H1 (cell line): Measurements from ENCODE around the gene TMPRSS13. TPM values are rescaled to one million over a fixed set of nuclear protein-coding genes. Genes with fewer than 3 reads are reported as not detected.

Experiments used
- CTCF ChIA-PET: fragments of 300-600 bp; sonication (Branson Sonifier 250); formaldehyde crosslinking; loops from one replicate; lab custom pipeline; 2021; ENCODE audit not compliant: partially characterized antibody; lab: Charles Lee
- POLR2A ChIA-PET: fragments of 300-600 bp; sonication (Branson Sonifier 250); formaldehyde crosslinking; loops from one replicate; lab custom pipeline; 2021; ENCODE audit warnings: inconsistent platforms; ENCODE audit not compliant: partially characterized antibody; lab: Charles Lee
- DNase-seq, 2 experiments: peaks; one replicate each; pipeline versions ENCODE4 v3.0.0 to v3.0.0-alpha.2; 2010 to 2022; ENCODE audit warnings: low spot score in 2 of 2, low read depth in 1 of 2, mixed read lengths in 1 of 2
- FAIRE-seq: peaks from 2 replicates; lab custom pipeline; 2011; peaks lifted over from hg19 to GRCh38; lab: Jason Lieb, UNC
- H2AFZ ChIP-seq: 2 replicates; pipeline ENCODE4 v1.8.1; 2012; ENCODE audit warnings: low read length, inconsistent platforms
- H2AK5ac ChIP-seq: 2 replicates; pipeline ENCODE4 v1.6.1; 2013; ENCODE audit warnings: low read depth, low read length
- H2BK120ac ChIP-seq: replicated peaks from 2 replicates; pipeline ENCODE3; 2013; ENCODE audit warnings: low read depth, low read length, inconsistent platforms
- H2BK12ac ChIP-seq: 2 replicates; pipeline ENCODE4 v1.6.1; 2013; ENCODE audit warnings: low read depth, low read length
- H2BK15ac ChIP-seq: 2 replicates; pipeline ENCODE4 v1.6.1; 2013; ENCODE audit warnings: low read length
- H2BK20ac ChIP-seq: 2 replicates; pipeline ENCODE4 v1.6.1; 2013; ENCODE audit warnings: low read length
- H2BK5ac ChIP-seq: 2 replicates; pipeline ENCODE4 v1.6.1; 2013; ENCODE audit warnings: low read depth, low read length
- H3K14ac ChIP-seq: 2 replicates; pipeline ENCODE4 v1.6.1; 2013; ENCODE audit warnings: inconsistent platforms; ENCODE audit not compliant: insufficient read length
- H3K18ac ChIP-seq: 2 replicates; pipeline ENCODE4 v1.6.1; 2013; ENCODE audit warnings: low read length; ENCODE audit errors: extremely low read depth
- H3K23ac ChIP-seq: 2 replicates; pipeline ENCODE4 v1.6.1; 2013; ENCODE audit warnings: inconsistent platforms; ENCODE audit not compliant: insufficient read length
- H3K23me2 ChIP-seq: 2 replicates; pipeline ENCODE4 v1.6.1; 2013; ENCODE audit warnings: low read depth, low read length
- H3K27ac ChIP-seq: 2 replicates; pipeline ENCODE4 v1.6.1; 2011; ENCODE audit warnings: low read depth, low read length, inconsistent platforms
- H3K27me3 ChIP-seq, 4 experiments: replicated peaks in 1 of 4; 1 replicate in 1 of 4; 2 replicates in 3 of 4; pipeline versions ENCODE4 v1.6.1 to v1.8.1; 2011 to 2013; ENCODE audit warnings: low read length in 3 of 4, mild to moderate bottlenecking in 3 of 4, inconsistent platforms in 2 of 4, mixed read lengths in 2 of 4, moderate library complexity in 1 of 4; ENCODE audit not compliant: control insufficient read depth in 3 of 4, insufficient read depth in 3 of 4; ENCODE audit errors: extremely low read depth in 1 of 4
- H3K36me3 ChIP-seq, 4 experiments: 2 replicates each; pipeline versions ENCODE4 v1.6.1 to v1.8.1; 2011 to 2013; ENCODE audit warnings: mild to moderate bottlenecking in 4 of 4, low read length in 3 of 4, moderate library complexity in 2 of 4, control low read depth in 1 of 4, inconsistent platforms in 1 of 4; ENCODE audit not compliant: insufficient read depth in 4 of 4, control insufficient read depth in 2 of 4
- H3K4ac ChIP-seq: replicated peaks from 2 replicates; pipeline ENCODE3; 2013; ENCODE audit warnings: low read length, low read depth, mixed read lengths, inconsistent platforms; ENCODE audit not compliant: insufficient read length
- H3K4me1 ChIP-seq, 4 experiments: replicated peaks in 1 of 4; 1 replicate in 1 of 4; 2 replicates in 3 of 4; pipeline versions ENCODE4 v1.6.1 to v1.8.1; 2011 to 2013; ENCODE audit warnings: low read length in 3 of 4, inconsistent platforms in 2 of 4, mixed read lengths in 1 of 4; ENCODE audit not compliant: insufficient read depth in 4 of 4, control insufficient read depth in 3 of 4
- H3K4me2 ChIP-seq, 2 experiments: 2 replicates each; pipeline versions ENCODE4 v1.6.1 to v1.8.1; 2011 to 2013; ENCODE audit warnings: low read depth in 2 of 2, low read length in 2 of 2, control low read depth in 1 of 2, inconsistent platforms in 1 of 2, mild to moderate bottlenecking in 1 of 2; ENCODE audit not compliant: insufficient read depth in 1 of 2
- H3K4me3 ChIP-seq, 4 experiments: fragments of 200-600, 300-600 bp in 1 of 4; sonication (generic), shearing (Covaris generic), sonication (Bioruptor Twin) in 1 of 4; 2 replicates each; pipeline versions ENCODE4 v1.5.1 to v1.8.1; 2011 to 2016; ENCODE audit warnings: low read length in 4 of 4, low read depth in 3 of 4, control low read depth in 2 of 4, inconsistent platforms in 2 of 4, mild to moderate bottlenecking in 2 of 4, mixed read lengths in 1 of 4, moderate library complexity in 1 of 4; ENCODE audit not compliant: insufficient read depth in 2 of 4; ENCODE audit errors: extremely low read depth in 1 of 4
- H3K56ac ChIP-seq: replicated peaks from 2 replicates; pipeline ENCODE3; 2013; ENCODE audit warnings: low read depth, mild to moderate bottlenecking, mixed read lengths, low read length, inconsistent platforms; ENCODE audit not compliant: insufficient read length
- H3K79me1 ChIP-seq: 2 replicates; pipeline ENCODE4 v1.6.1; 2013; ENCODE audit warnings: low read depth, low read length, control low read depth
- H3K79me2 ChIP-seq, 2 experiments: 2 replicates each; pipeline versions ENCODE4 v1.6.1 to v1.8.1; 2012 to 2013; ENCODE audit warnings: low read length in 2 of 2, mild to moderate bottlenecking in 2 of 2, inconsistent platforms in 1 of 2; ENCODE audit not compliant: insufficient read depth in 2 of 2, control insufficient read depth in 1 of 2
- H3K9ac ChIP-seq, 4 experiments: replicated peaks in 1 of 4; 1 replicate in 1 of 4; 2 replicates in 3 of 4; pipeline versions ENCODE4 v1.6.1 to v1.8.1; 2011 to 2013; ENCODE audit warnings: low read depth in 3 of 4, low read length in 3 of 4, control low read depth in 2 of 4, mild to moderate bottlenecking in 2 of 4, moderate library complexity in 2 of 4, inconsistent platforms in 1 of 4; ENCODE audit errors: extremely low read depth in 1 of 4
- H3K9me3 ChIP-seq, 2 experiments: 2 replicates each; pipeline versions ENCODE4 v1.6.1 to v1.8.1; 2012 to 2013; ENCODE audit warnings: mild to moderate bottlenecking in 2 of 2, moderate library complexity in 2 of 2, control low read depth in 1 of 2, inconsistent platforms in 1 of 2, low read depth in 1 of 2, low read length in 1 of 2, mixed read lengths in 1 of 2; ENCODE audit not compliant: insufficient read depth in 2 of 2
- H4K20me1 ChIP-seq, 2 experiments: replicated peaks in 1 of 2; 2 replicates each; pipeline versions ENCODE3 to v1.8.1; 2011 to 2013; ENCODE audit warnings: inconsistent platforms in 2 of 2, low read length in 2 of 2, mild to moderate bottlenecking in 1 of 2; ENCODE audit not compliant: insufficient read depth in 2 of 2, control insufficient read depth in 1 of 2
- H4K5ac ChIP-seq: 2 replicates; pipeline ENCODE4 v1.6.1; 2013; ENCODE audit warnings: low read length, low read depth, mixed read lengths, inconsistent platforms; ENCODE audit not compliant: insufficient read length
- H4K8ac ChIP-seq: 2 replicates; pipeline ENCODE4 v1.8.0; 2013; ENCODE audit warnings: mild to moderate bottlenecking, moderate library complexity, low read length, inconsistent platforms; ENCODE audit not compliant: insufficient read depth; ENCODE audit errors: extremely low read depth
- H4K91ac ChIP-seq: replicated peaks from 2 replicates; pipeline ENCODE3; 2013; ENCODE audit warnings: low read length, mixed read lengths, inconsistent platforms; ENCODE audit not compliant: insufficient read length
- ATF2 ChIP-seq: IDR thresholded peaks from 2 replicates; pipeline ENCODE4 v1.6.1; 2012; ENCODE audit warnings: low read length, inconsistent platforms
- BCL11A ChIP-seq, 2 experiments: IDR thresholded peaks; one replicate each; pipeline ENCODE4 v1.6.1; 2011; ENCODE audit warnings: low read depth in 2 of 2, low read length in 2 of 2, mild to moderate bottlenecking in 2 of 2
- CTCF ChIP-seq, 3 experiments: IDR thresholded peaks; 1 replicate in 2 of 3; 2 replicates in 1 of 3; pipeline versions ENCODE4 v1.5.1 to v1.6.1; 2011; ENCODE audit warnings: low read length in 3 of 3, mild to moderate bottlenecking in 3 of 3, inconsistent platforms in 2 of 3, low read depth in 1 of 3, moderate library complexity in 1 of 3; ENCODE audit not compliant: insufficient read depth in 1 of 3; ENCODE audit errors: control extremely low read depth in 1 of 3
- JUND ChIP-seq: IDR thresholded peaks from 2 replicates; pipeline ENCODE4 v1.6.1; 2011; ENCODE audit warnings: mild to moderate bottlenecking, improper control_type of control experiment, low read length
- NRF1 ChIP-seq: IDR thresholded peaks from 2 replicates; pipeline ENCODE4 v1.6.1; 2011; ENCODE audit warnings: mild to moderate bottlenecking, low read depth, low read length, improper control_type of control experiment
- POLR2AphosphoS5 ChIP-seq: IDR thresholded peaks from 2 replicates; pipeline ENCODE4 v1.6.1; 2011; ENCODE audit warnings: low read depth, low read length
- SAP30 ChIP-seq: fragments of 300-600 bp; sonication (generic); IDR thresholded peaks from 2 replicates; pipeline ENCODE4 v1.7.1; 2012; ENCODE audit warnings: low read length, moderate library complexity, mild to moderate bottlenecking, inconsistent platforms; ENCODE audit not compliant: insufficient read depth, insufficient replicate concordance
- TEAD4 ChIP-seq: IDR thresholded peaks from 2 replicates; pipeline ENCODE4 v1.6.1; 2012; ENCODE audit warnings: low read depth, low read length, inconsistent platforms, mixed read lengths
- WGBS, 2 experiments: shearing (Covaris generic) in 1 of 2; methylation state at CpG; one replicate each; pipeline versions ENCODE4 v1.1.6 to v1.1.7; 2013 to 2015; ENCODE audit warnings: low lambda C conversion rate in 2 of 2, mixed read lengths in 2 of 2, inconsistent platforms in 1 of 2, low coverage in 1 of 2, missing lambda C conversion rate in 1 of 2; ENCODE audit not compliant: insufficient replicate concordance in 2 of 2, insufficient coverage in 1 of 2, insufficient read length in 1 of 2; ENCODE audit errors: extremely low coverage in 1 of 2, missing lambda C conversion rate in 1 of 2; 5-methylcytosine and 5-hydroxymethylcytosine counted together
- polyA plus RNA-seq, 7 experiments: library from polyadenylated mRNA; depleted of rRNA in 3 of 7; stranded (reverse) in 5 of 7; unstranded in 2 of 7; fragments of >200 nt in 5 of 7; fragments of 200-250 nt in 2 of 7; gene quantifications; 1 replicate in 5 of 7; 2 replicates in 1 of 7; 4 replicates in 1 of 7; pipeline versions ENCODE4 v1.2.1 to v1.2.3, GENCODE V29; 2011 to 2013; ENCODE audit warnings: missing spikeins in 2 of 7, mixed read lengths in 2 of 7
- total RNA-seq: library from RNA; stranded (reverse); fragmentation: NEBNext Ultra II Directional; extraction: Animal tissue kit (Norgen Biotek cat#: 25700); gene quantifications from 2 replicates; pipeline ENCODE4 v1.2.1, GENCODE V29; 2021

TMPRSS13 gene
- total and polyA plus RNA-seq, 2 of the 8 experiments (the other 6 are each of a cell fraction or from before 2014, with no cell fraction given), result 0.61 to 0.79 TPM

- no peak for FAIRE-seq
- no peak for DNase-seq
- Histone ChIP-seq H3K56ac (no peak overlapping the region), H3K4me1 (peaks cover 0 to 12% (median 3%) of the 10 kb centered on the region in 4 experiments; a peak in 5 of 7 replicates), H3K4me3 (no peak overlapping the region), H3K23me2 (peaks cover 3% of the 10 kb centered on the region; the same call in 1 of the 2 replicates), H3K9ac (no peak overlapping the region), H2BK5ac (no peak overlapping the region), H2AFZ (no peak overlapping the region), H4K91ac (no peak overlapping the region), H3K4ac (no peak overlapping the region), H4K8ac (no peak overlapping the region), H3K23ac (no peak overlapping the region), H4K20me1 (peaks cover 0 to 2% of the 10 kb centered on the region in 2 experiments), H3K27me3 (no peaks in the 10 kb centered on the region), H2BK12ac (no peak overlapping the region), H4K5ac (no peak overlapping the region), H3K79me2 (no peaks in the 10 kb centered on the region), H3K18ac (no peak overlapping the region), H2AK5ac (no peak overlapping the region), H3K36me3 (no peaks in the 10 kb centered on the region), H3K27ac (no peak overlapping the region), H2BK120ac (no peak overlapping the region), H2BK15ac (no peak overlapping the region), H3K14ac (no peak overlapping the region), H3K79me1 (no peaks in the 10 kb centered on the region), H3K9me3 (no peaks in the 10 kb centered on the region), H2BK20ac (no peak overlapping the region), H3K4me2 (no peak overlapping the region)
- ChIA-PET POLR2A (no interaction called here), CTCF (interaction anchor here (0.7 to 14.8 kb wide), 21 partner anchors 8 to 142 kb away, joined by 3 to 143 read pairs (median 7); partner anchors contain the start of gene TMPRSS13)
- WGBS, 2 experiments, result 92% methylated on average over 11 of the region's 12 CpGs; no CpG with 5 or more reads in 1 of the 2 experiments
- TF ChIP-seq BCL11A (IDR thresholded peaks at IDR 0.05; ENCODE audit: low read depth in 2 of 2, low read length in 2 of 2) (no peak), ATF2 (no peak), SAP30 (no peak), POLR2AphosphoS5 (no peak), NRF1 (no peak), CTCF (IDR thresholded peaks at IDR 0.05; ENCODE audit: control extremely low read depth in 1 of 3, insufficient read depth in 1 of 3, low read depth in 1 of 3, low read length in 3 of 3) (no peak), TEAD4 (no peak), JUND (no peak)
Observed at GRCh38 chr11:117910941-117911655, 18.1 kb downstream of the TMPRSS13 start.
